ENCODE data around the gene ALX4. TPM values are rescaled to one million over a fixed set of nuclear protein-coding genes. Genes with fewer than 3 reads are reported as not detected.

Gene ALX4
- total RNA-seq, 3 donors from 2014 or later (not counting 1 experiment from before 2014, with no cell fraction given), result not detected

DNA sequence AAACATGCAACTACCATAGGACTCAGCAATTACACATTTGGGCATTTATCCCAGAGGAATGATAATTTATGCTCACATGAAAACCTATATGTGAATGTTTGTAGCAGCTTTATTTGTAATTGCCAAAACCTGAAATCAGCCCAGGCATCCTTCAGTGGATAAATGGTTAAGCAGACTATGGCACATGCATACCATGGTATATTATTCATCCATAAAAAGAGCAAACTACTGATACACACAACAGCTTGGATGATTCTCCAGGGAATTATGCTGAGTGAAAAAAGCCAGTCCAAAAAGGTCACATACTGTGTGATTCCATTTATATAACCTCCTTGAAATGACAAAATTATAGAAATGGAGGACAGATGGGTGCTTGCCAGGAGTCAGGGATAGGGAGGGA, 86.7 kb downstream of the ALX4 start:
- H3K27me3 Mint-ChIP-seq (ENCODE audit: low read depth in 2 of 2), result no peaks in the 10 kb centered on the region
- ATAC-seq (no peak), DNase-seq (no peak)
- H3K9me3 Mint-ChIP-seq, result no peaks in the 10 kb centered on the region
- Histone ChIP-seq H3K9me3 (ENCODE audit: control insufficient read depth, insufficient read depth, low read length) (no peaks in the 10 kb centered on the region), H3K4me1 (ENCODE audit: control insufficient read depth, insufficient read depth, low read length) (no peaks in the 10 kb centered on the region), H3K27me3 (ENCODE audit: control insufficient read depth, insufficient read depth, low read length) (no peaks in the 10 kb centered on the region), H3K27ac (ENCODE audit: low read length) (no peak overlapping the region), H3K36me3 (ENCODE audit: control insufficient read depth, insufficient read depth, low read length) (no peaks in the 10 kb centered on the region), H3K4me3 (ENCODE audit: low read length) (no peak overlapping the region)
- no peak overlapping the region for H3K27ac Mint-ChIP-seq
- intact Hi-C loops (cut with micrococcal nuclease), result no loop called here
- H3K4me1 Mint-ChIP-seq, result peaks cover 17 to 26% of the 10 kb centered on the region in 2 donors
- no peaks in the 10 kb centered on the region for H3K36me3 Mint-ChIP-seq
- TF ChIP-seq, protein P1, sequence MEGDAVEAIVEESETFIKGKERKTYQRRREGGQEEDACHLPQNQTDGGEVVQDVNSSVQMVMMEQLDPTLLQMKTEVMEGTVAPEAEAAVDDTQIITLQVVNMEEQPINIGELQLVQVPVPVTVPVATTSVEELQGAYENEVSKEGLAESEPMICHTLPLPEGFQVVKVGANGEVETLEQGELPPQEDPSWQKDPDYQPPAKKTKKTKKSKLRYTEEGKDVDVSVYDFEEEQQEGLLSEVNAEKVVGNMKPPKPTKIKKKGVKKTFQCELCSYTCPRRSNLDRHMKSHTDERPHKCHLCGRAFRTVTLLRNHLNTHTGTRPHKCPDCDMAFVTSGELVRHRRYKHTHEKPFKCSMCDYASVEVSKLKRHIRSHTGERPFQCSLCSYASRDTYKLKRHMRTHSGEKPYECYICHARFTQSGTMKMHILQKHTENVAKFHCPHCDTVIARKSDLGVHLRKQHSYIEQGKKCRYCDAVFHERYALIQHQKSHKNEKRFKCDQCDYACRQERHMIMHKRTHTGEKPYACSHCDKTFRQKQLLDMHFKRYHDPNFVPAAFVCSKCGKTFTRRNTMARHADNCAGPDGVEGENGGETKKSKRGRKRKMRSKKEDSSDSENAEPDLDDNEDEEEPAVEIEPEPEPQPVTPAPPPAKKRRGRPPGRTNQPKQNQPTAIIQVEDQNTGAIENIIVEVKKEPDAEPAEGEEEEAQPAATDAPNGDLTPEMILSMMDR (IDR thresholded peaks at IDR 0.05), result no peak
- no peak overlapping the region for H3K4me3 Mint-ChIP-seq

DNA sequence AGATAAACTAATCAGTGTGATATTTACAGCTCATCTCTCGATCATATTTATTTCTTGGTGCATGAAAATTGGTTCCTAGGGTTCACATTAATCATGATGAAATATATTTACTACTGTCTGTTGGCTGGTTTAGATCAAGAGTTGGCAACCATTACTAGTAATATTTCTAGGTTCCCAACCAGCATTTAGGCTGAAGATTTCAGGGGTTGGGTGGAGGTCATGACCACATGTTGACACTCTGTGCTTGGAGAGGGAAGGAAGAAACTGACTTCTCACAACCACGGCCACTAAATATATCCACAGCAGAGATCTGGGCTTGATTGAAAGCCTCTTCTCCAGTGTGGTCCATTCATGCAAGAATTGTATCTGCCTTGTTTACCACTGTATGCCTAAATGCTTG, 87.9 kb downstream of the ALX4 start:
- Mint-ChIP-seq H3K4me3 (no peak overlapping the region), H3K9me3 (no peaks in the 10 kb centered on the region), H3K27ac (no peak overlapping the region), H3K36me3 (no peaks in the 10 kb centered on the region), H3K4me1 (peaks cover 17 to 23% of the 10 kb centered on the region in 2 donors), H3K27me3 (ENCODE audit: low read depth in 2 of 2) (no peaks in the 10 kb centered on the region)
- WGBS (ENCODE audit: insufficient coverage), result 100% methylated on average over 1 of the region's 2 CpGs
- no peaks in the 10 kb centered on the region for H3K4me1 ChIP-seq (ENCODE audit: control insufficient read depth, insufficient read depth, low read length)
- TF ChIP-seq, protein P1 (IDR thresholded peaks at IDR 0.05), result no peak
- no peaks in the 10 kb centered on the region for H3K36me3 ChIP-seq (ENCODE audit: control insufficient read depth, insufficient read depth, low read length)
- no peaks in the 10 kb centered on the region for H3K9me3 ChIP-seq (ENCODE audit: control insufficient read depth, insufficient read depth, low read length)
- H3K4me3 ChIP-seq (ENCODE audit: low read length), result no peak overlapping the region
- intact Hi-C loops (cut with micrococcal nuclease), result no loop called here
- H3K27ac ChIP-seq (ENCODE audit: low read length), result no peak overlapping the region
- no peaks in the 10 kb centered on the region for H3K27me3 ChIP-seq (ENCODE audit: control insufficient read depth, insufficient read depth, low read length)
- no peak for ATAC-seq
- no peak for DNase-seq

DNA sequence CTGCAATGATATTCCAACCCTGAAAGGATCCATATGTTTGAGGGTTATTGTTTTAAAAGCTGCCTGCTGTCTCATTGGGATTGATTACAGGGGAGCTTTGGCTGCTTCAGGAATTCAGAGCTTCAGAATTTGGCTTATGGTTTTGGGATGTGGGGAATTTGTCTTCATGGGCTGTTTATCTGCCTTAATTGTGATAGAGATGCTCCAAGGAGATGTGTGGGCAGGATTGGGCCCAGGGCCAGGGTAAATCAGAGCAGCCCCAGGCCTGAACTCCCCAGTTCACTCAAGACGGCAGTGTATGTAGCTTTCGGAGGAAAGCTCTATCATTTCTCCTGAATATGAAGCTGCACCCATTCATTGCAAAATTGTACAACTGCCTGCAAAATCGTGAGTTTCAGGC, 88.5 kb downstream of the ALX4 start:
- H3K4me1 Mint-ChIP-seq, result peaks cover 19 to 21% of the 10 kb centered on the region in 2 donors
- ATAC-seq (no peak), DNase-seq (no peak)
- no peaks in the 10 kb centered on the region for H3K27me3 Mint-ChIP-seq (ENCODE audit: low read depth in 2 of 2)
- Histone ChIP-seq H3K9me3 (ENCODE audit: control insufficient read depth, insufficient read depth, low read length) (no peaks in the 10 kb centered on the region), H3K27ac (ENCODE audit: low read length) (no peak overlapping the region), H3K27me3 (ENCODE audit: control insufficient read depth, insufficient read depth, low read length) (no peaks in the 10 kb centered on the region), H3K36me3 (ENCODE audit: control insufficient read depth, insufficient read depth, low read length) (no peaks in the 10 kb centered on the region), H3K4me1 (ENCODE audit: control insufficient read depth, insufficient read depth, low read length) (no peaks in the 10 kb centered on the region), H3K4me3 (ENCODE audit: low read length) (no peak overlapping the region)
- no peaks in the 10 kb centered on the region for H3K9me3 Mint-ChIP-seq
- intact Hi-C loops (cut with micrococcal nuclease), result no loop called here
- 93% methylated on average over 3 of the region's 3 CpGs for WGBS (ENCODE audit: insufficient coverage)
- no peaks in the 10 kb centered on the region for H3K36me3 Mint-ChIP-seq
- TF ChIP-seq, protein P1 (IDR thresholded peaks at IDR 0.05), result no peak
- H3K27ac Mint-ChIP-seq, result no peak overlapping the region
- H3K4me3 Mint-ChIP-seq, result no peak overlapping the region
